H4 (cell line): Measurements from ENCODE around the gene FBXO11. TPM values are rescaled to one million over a fixed set of nuclear protein-coding genes. Genes with fewer than 3 reads are reported as not detected.
"Not testable (repeated sequence)": the region's sequence is repeated elsewhere in the genome, so short reads cannot be mapped to it uniquely, and the experiment has no call there.

Experiments used
- DNase-seq: peaks from one replicate; pipeline ENCODE4 v3.0.0-alpha.2; 2015; ENCODE audit warnings: low spot score
- total RNA-seq: library from RNA; depleted of rRNA; stranded (reverse); fragments of >200 nt; shearing (Covaris generic); gene quantifications from 2 replicates; pipeline ENCODE4 v1.2.3, GENCODE V29; 2014; rRNA removed

The FBXO11 gene
- 22.5 and 25.7 TPM in 2 replicates for total RNA-seq

DNA sequence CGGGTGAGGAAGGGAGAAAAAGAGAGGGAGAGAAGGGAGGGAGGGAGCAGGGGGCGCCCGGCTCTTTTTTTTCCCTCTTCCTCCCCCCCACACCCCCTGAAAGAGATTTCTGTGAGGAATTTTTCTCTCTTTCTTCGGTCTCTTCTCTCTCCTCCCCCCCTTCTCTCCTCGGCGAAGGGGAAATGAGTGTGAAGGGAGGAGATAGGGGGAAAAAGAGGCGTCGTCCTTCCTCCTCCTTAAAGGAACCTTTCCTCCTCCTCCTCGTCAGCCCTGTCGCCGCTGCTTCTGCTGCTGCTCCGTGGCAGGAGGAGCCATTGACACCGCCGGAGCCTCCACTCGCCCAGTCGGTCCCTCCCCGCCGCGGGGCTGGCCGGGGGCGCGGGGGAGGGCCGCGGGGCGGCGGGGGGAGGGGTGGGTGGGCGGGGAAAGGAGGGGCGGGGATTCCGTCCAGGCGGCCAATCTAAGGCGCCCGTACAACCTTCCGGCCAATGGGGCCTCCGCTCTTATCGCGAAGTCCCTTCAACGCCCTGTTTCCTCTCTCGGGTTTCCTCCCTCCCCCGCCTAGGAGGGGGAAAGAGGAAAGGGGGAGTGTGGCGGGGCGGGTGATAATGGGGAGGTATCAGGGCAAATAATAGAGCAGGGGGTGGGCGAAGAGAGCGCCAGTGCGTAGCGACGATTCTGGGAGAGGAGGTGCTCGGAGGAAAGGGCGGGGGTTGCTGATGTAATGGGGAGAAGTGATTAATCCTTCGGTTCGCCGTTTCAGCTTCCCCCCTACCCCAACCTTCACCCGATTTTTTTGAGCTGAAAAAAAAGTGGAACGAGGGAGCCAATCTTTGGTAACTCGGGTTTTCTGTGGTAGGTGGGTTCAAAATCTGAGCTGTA lies at the start of gene FBXO11:
TSS of gene FBXO11 (minus strand) at position 342 of the 882 bp plus-strand sequence. CDS start 778 bp downstream, outside the sequence.
- DNase-seq: peak; percentile 97

DNA sequence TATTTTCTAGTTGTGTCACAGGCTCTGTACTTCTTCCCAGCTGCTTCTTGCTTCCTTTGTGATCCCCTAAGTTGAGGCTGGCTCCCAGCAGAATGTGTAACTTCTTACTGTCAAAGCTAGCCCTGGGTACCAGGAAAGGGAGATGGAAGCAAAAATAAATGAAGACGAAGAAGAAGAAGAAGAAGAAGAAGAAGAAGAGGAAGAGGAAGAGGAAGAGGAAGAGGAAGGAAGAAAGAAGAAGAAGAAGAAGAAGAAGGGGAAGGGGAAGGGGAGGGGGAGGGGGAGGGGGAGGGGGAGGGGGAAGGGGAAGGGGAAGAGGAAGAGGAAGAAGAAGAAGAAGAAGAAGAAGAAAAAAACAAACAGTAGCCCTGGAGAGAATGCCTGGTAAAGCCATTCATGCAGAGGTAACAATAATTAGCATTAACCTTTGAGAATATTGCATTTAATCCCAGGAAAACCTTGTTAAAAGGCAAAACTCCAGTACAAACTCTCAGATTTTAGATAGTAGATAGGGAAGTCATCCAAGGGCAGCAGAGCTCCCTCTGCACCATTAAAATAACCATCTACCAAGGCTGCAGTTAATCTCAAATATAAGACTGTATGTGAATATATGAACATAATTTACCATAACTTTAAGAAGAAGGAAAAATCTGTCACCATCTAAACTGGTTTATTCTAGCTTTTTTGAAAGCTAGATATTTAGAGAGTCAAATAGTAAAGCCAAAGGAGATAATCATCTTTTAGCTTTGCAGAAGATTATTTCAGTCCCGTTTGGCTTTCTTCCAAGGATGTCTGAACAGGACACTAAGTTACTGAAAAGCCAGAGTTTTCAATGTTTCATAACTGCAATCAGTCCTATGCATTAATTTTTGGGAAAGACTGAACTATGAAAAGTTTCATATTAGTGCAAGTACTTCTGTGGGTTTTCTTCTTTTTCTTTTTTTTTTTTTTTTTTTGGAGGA lies 44.3 kb upstream of the FBXO11 start:
- no peak for DNase-seq

DNA sequence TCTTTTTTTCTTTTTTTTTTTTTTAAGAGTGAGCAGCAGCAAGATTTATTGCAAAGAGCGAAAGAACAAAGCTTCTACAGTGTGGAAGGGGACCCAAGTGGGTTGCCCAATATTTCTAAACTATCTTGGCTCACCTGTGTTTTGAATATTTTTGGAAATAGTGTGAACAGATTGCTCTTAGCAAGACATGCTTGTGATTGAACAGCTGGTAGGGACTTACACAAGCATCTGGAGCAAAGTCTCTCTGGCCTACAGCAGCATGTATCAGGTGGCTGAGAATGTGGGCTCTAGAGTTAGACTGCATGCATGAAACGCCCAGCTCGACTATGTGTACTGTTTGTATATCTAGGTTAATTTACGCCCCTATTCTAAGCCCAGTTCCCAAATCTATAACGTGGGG lies 40.3 kb upstream of the FBXO11 start:
- DNase-seq: no peak

DNA sequence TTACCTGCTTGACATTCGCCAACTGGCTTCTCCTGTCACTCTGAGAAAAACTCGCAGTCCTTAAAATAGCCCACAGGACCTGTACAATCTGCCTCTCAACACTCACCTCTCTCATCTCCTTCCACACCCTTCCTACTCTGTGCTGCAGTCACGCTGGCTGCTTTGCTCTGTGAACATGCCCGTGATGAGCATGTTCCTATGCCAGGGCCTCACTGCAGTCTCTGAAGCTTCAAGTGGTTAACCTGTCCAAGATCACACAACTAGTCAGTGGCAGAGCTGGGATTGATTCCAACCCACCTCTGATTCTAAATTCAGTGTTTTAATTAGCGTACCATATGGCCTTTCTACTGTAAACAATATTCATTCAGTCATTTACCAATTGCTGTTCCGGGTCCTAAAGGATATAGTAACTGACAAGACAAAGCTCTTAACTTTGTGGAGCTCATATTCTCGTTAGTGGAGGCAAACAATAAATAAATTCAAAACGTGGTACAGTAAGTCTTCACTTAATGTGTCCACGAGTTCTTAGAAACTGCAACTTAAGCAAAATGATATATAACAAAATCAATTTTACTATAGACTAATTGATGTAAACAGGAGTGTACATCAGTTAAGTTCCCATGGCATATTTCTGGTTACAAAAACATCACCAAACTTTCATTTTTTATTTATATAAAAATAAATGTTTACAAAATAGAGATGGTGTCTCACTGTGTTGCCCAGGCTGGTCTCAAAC lies 38.9 kb upstream of the FBXO11 start:
- no peak for DNase-seq

DNA sequence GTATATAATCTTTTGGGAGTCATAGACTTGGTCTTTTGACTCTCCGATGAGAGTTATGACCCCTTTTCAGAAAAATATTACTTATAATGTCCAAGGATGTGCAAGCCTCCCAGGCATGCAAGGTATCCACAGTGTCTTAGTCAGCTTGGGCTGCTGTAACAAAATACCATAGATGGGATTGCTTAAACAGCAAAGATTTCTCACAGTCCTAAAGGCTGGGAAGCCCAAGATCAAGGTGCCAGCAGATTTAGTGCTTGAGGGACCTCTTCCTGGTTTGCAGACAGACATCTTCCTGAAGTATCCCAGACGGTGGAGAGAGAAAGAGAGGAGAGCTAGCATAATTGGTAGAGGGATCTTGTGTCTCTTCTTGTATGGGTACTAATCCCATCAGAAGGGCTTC lies 35.6 kb upstream of the FBXO11 start:
- DNase-seq: no peak

DNA sequence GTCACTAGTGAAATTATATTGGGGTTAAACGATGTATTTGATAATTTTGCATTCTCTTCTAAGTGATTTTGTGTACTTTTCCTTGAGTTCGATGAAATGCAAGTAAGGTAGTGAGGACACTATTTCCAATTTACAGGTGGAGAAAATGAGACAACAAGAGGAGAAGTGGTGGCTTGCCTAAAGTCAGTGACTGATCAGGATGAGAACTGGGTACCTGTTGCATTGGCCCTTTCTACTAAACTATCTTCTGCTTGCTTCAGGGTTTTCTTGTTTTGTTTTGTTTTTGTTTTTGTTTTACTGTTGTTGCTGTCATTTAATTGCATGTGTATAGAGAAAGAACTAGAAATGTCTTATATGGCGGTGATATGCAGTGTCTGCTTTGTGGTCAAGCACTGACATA lies 31.4 kb upstream of the FBXO11 start:
- DNase-seq: no peak

DNA sequence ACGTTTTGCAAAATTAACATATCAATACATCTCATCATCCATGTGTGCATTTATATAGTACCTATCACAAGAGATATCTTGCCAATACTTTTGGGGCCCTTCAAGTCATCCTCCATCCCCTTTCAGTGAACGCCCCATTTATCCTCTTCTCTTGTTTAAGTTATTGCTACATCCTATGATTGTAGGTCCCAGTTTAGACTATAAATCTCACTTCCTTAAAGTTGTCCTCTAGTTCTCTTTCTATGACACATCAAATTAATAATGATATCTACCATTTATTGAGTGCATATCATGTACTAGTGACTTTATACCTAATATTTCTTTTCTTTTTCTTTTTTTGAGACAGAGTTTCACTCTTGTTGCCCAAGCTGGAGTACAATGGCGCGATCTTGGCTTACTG lies 28.8 kb upstream of the FBXO11 start:
- no peak for DNase-seq

DNA sequence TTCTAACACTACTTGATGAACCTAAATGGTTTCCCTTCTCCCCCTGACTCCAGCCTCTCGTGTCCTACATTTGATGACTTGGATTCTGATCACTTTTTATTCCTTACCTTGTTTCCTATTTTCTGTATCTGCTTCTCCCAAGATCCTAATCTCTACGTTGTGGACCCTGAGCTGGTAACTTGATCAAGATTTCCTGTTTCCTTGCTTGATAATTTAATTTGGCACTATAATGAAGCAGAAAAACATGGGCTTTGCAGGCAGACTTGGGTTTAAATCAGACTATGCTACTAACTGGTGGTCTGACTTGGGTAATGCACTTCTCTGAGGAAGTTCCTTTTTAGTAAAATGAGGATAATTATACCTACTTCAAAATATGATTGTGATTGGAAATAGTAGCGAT lies 11.7 kb upstream of the FBXO11 start:
- DNase-seq: no peak

DNA sequence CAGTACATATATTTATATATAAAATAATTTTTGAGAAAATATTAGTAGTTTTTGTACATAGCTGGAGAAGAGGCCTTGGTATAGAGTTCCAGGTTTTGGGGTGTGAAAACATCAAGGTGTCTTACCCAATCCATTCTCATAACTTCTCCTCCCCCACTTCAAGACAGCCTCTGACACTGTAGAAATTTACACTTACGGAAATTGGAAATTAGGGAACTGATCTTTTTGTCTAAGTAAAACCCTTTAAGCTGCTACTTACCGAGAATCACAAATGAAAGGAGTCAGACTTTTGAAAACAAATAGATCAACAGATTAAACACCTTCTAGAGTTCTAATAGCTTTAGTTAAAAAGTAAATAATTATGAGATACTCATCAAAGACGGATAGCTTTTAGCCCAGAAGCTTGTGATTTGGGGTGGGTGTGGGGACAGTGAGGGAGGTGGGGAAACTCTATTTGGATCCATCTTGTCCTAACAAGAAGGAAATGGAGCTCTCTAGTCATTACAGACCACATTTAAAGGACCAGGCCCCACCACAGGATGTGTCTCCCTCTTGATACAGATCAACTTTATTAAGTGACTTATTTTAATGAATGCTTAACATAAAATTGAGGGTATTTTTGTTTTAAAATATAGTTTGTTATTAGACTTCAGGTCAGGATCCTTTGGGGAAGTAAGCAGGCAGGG lies 11.1 kb upstream of the FBXO11 start:
- DNase-seq: no peak

DNA sequence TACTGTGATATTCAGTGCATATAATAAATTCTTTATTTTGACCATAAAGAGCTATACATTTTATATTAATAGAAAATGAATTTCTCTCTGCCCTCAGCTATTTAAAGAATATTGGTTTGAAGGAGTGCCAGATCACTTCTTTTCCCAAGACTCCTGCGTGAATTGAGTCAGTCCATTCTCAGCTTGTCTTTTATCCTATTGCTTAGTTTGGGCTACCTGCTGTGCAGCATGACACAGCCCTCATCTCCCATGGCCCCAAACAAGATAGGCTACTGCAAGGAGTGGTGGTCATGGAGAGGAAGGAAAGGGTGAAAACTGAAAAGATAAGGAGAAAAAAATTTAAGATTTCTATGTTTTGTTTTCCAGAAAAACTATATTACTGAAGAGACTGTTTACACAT lies 10.1 kb upstream of the FBXO11 start:
- no peak for DNase-seq

DNA sequence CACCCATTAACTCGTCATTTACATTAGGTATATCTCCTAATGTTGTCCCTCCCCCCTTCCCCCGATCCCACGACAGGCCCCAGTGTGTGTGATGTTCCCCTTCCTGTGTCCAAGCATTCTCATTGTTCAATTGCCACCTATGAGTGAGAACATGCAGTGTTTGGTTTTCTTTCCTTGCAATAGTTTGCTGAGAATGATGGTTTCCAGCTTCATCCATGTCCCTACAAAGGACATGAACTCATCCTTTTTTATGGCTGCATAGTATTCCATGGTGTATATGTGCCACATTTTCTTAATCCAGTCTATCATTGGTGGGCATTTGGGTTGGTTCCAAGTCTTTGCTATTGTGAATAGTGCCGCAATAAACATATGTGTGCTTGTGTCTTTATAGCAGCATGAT lies 4.4 kb upstream of the FBXO11 start:
- not testable (repeated sequence) for DNase-seq

DNA sequence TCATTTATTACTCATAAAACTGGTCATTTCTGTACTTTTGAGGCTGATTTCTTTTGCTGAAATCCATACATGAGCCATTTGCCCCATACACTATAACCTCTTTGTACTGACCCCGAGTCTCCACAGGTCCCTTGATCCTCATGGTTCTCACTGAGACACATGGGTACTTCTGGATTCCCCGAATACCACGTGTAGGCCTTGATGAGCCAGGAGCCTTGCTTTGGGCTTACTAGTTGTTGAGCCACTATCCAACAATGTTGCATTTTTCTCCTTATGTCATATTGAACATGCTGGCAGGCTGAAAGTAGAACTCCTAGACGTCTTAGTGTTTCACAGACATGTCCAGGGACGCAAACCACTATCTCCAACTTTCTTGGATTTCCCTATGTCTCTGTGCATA lies 2.4 kb upstream of the FBXO11 start:
- DNase-seq: no peak

DNA sequence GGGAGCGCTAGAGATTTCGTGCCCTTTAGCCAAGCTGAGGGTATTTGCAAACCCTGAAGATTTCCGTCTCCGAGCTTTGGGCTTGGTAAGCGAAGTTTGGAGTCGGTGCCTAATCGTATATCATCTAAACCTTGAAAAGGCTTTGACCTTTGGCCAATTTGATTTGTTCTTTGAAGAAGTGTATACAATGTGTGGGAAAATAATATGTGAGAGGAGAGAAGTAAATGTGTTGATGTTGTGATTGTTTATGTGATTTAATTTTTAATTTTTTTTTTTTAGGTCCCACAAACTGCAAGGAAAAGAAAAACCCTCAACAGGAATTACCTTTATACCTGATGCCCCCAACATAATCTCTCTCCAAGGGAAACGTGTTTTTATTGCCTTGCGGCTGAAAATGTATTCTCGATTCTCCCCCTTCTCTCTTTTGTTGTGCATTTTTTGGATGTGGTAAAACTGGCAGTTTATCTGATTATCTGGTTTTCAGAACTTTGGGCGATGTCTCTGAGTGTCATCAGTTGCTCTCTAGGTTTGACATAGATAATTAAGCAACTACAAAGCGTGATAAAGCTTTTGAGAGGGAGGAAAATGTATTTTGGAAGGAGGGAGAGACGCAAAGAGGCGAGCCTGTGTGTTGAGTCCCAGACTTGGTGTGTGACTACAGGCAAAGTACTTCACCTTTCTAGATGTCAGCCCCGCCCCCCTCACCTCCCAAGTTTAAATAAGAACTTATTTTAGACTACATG lies 912 bp upstream of the FBXO11 start:
- no peak for DNase-seq

DNA sequence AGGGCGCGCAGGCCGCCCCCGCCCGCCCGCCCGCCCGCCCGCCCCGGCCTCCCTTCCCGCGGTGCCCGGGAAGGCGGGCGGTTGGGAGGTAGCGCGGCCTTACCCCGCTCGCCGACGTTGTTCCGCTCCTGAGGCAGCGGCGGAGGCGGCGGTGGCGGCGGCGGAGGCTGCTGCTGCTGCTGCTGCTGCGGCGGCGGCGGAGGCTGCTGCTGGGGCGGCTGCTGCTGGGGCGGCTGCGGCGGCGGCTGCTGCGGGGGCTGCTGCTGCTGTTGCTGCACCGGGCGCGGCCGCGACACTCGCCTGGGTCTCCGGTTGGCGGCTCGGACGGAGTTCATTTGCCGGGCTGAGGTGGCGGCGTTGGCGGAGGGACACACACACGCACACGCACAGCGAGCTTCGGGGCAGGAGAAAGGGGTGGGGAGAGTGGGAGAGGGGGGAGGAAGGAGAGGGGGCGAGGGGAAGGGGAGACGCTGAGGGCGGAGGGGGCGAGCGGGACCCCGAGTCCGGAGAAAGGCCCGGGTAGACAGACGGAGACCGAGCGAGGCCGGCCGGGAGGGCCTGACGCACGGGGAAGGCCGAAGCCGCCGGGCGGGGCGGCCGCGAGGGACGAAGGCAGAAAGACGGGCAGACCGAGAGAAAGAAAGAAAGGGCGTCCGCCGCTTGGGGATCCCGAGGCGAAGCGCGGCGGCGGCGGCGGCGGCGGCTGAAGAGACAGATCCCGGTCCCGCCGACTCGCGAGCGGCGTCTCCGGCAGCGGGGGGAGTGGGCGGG lies 727 bp downstream of the FBXO11 start:
- peak; percentile 32 for DNase-seq

DNA sequence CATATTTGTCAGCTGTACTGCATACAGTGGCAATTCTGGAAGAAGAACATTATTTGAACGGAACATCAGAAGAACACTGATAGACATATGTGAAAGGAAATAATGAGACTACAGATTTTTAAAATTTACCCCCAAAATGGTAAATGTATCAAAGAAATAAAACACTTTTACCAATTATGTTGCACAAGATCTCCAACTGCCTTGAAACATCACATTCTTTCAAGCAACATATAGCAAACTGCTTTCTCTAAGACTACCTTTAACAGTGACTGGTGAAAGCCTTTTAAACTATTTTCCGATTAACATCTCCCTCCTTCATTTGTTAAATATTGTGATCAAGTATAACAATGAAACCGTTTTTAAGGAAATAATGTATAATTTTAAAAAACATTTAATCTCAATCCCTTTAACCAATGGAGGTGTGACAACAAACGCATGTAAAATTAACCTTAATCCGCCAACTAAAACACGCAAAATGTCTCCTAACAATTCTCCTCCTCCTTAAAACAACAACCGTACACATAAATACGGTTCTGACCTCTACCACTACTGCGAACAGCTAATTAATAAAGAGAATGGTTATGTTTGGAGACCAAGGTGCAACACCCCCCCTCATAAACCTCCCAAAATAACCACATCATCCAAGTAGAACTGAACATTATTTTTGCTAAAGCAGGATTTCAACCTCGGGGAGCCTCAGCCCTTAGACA lies 2.4 kb downstream of the FBXO11 start:
- DNase-seq: no peak

DNA sequence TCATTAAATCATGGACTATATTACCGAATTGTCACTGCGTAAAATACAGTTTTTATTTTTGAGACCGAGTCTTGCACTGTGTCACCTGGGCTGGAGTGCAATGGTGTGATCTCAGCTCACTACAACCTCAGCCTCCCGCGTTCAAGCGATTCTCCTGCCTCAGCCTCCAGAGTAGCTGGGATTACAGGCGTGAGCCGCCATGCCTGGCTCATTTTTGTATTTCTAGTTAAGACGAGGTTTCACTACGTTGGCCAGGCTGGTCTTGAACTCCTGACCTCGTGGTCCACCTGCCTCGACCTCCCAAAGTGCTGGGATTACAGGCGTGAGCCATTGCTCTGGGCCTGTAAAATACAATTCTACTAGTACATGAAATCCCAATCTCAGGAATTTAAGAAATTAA lies 4.4 kb downstream of the FBXO11 start:
- not testable (repeated sequence) for DNase-seq

DNA sequence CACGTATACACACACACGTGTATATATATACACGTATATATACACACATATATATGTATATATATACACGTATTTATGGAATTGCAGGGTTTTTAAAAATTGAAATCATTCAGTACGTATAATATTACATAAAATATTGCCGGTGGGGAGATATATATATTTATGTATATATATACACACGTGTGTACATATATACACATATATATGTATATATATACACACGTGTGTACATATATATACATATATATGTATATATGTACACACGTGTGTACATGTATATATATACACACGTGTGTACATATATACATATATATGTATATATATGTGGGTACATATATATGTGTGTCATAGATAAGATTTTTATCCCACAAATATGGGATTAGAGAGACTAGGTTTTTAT lies 5.4 kb downstream of the FBXO11 start:
- no peak for DNase-seq

DNA sequence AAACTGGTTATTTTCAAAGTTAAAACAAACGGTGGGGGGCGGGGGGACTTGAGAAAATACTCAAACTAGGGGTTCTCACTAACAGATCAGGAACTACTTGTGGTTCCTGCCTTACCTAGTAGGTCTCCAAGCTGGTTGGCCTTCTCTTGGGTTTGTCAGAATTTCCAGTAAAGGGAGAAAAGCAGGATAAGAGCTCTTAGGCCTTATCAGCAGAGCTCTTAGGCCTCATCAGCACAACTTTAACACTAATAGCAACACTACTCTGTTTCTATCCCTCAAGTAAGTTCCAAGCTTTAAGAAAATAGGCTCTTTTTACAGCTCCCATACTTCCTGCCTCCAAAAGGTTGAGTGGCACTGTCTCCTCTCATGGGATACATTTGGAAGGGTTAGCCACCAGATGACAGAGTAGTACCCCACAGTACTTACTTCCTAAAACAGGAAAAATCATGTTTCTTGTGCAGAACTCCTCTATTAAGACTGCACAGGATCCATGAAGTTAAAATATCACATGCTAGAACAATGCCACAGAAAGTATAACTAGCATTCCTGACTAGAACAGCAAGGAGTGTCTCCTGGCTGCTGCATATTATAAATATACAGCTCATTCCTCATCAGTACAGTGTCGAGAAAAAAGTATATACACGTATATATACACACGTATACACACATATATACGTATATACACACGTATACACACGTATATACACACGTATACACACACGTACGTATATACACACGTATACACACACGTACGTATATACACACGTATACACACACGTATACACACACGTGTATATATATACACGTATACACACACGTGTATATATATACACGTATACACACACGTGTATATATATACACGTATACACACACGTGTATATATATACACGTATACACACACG lies 6.1 kb downstream of the FBXO11 start:
- DNase-seq: no peak
